ENCODE data around the gene NPTN. TPM values are rescaled to one million over a fixed set of nuclear protein-coding genes. Genes with fewer than 3 reads are reported as not detected.

The NPTN gene
- polyA plus RNA-seq, 3 donors, result 86.5 to 137 (median 88.0) TPM

GRCh38 chr15:73681856-73682599 is 48.8 kb upstream of the NPTN start:
- no peak for TF ChIP-seq CTCF (IDR thresholded peaks at IDR 0.05)
- Histone ChIP-seq H3K9me3 (replicated peaks in 1 of 2; ENCODE audit: control insufficient read depth in 1 of 2, insufficient read depth in 1 of 2, low read length in 2 of 2) (no peaks in the 10 kb centered on the region), H3K36me3 (replicated peaks in 1 of 2; ENCODE audit: control insufficient read depth in 1 of 2, insufficient read depth in 2 of 2, low read length in 2 of 2) (no peaks in the 10 kb centered on the region), H2AFZ (ENCODE audit: insufficient read depth, low read depth, low read length, poor library complexity, severe bottlenecking) (no peak overlapping the region), H3K27me3 (ENCODE audit: control insufficient read depth in 2 of 2, insufficient read depth in 2 of 2, low read length in 2 of 2) (peaks cover 33 to 49% of the 10 kb centered on the region in 2 donors), H3K4me1 (ENCODE audit: control insufficient read depth in 1 of 2, insufficient read depth in 2 of 2, low read length in 2 of 2) (peaks cover 8 to 10% of the 10 kb centered on the region in 2 donors), H3K9ac (ENCODE audit: insufficient read depth, low read length, poor library complexity, severe bottlenecking) (no peak overlapping the region), H4K20me1 (ENCODE audit: insufficient read depth, low read length) (no peaks in the 10 kb centered on the region), H3K79me2 (ENCODE audit: insufficient read depth, low read length) (no peaks in the 10 kb centered on the region), H3K4me3 (replicated peaks in 1 of 3; ENCODE audit: low read depth in 2 of 3, low read length in 3 of 3) (no peak overlapping the region), H3K4me2 (replicated peaks; ENCODE audit: extremely low read depth, low read length, poor library complexity, severe bottlenecking) (no peak overlapping the region), H3K27ac (ENCODE audit: low read depth in 1 of 2, low read length in 2 of 2) (no peak overlapping the region)
- Mint-ChIP-seq H3K36me3 (peaks cover 2 to 4% of the 10 kb centered on the region in 2 donors), H3K9me3 (peaks cover 0 to 14% (median 4%) of the 10 kb centered on the region in 7 donors), H3K4me1 (peaks cover 12% of the 10 kb centered on the region), H3K27me3 (ENCODE audit: low read depth in 3 of 3) (peaks cover 61 to 70% (median 64%) of the 10 kb centered on the region in 3 donors), H3K4me3 (peak overlapping the region in 1 of 2 donors; percentile 66), H3K27ac (no peak overlapping the region)
- no CpG with 5 or more reads among the region's 3 CpGs for WGBS (ENCODE audit: insufficient coverage)
- DNase-seq, result no peak
- intact Hi-C loops (cut with micrococcal nuclease), result no loop called here

GRCh38 chr15:73681063-73681462 is 47.9 kb upstream of the NPTN start:
- peaks cover 12% of the 10 kb centered on the region for H3K4me1 Mint-ChIP-seq
- no peak overlapping the region for H3K27ac ChIP-seq (ENCODE audit: low read depth in 1 of 2, low read length in 2 of 2)
- no peaks in the 10 kb centered on the region for H3K9me3 ChIP-seq (replicated peaks in 1 of 2; ENCODE audit: control insufficient read depth in 1 of 2, insufficient read depth in 1 of 2, low read length in 2 of 2)
- no peak for DNase-seq
- H3K79me2 ChIP-seq (ENCODE audit: insufficient read depth, low read length), result no peaks in the 10 kb centered on the region
- H4K20me1 ChIP-seq (ENCODE audit: insufficient read depth, low read length), result no peaks in the 10 kb centered on the region
- no peak overlapping the region for H3K4me2 ChIP-seq (replicated peaks; ENCODE audit: extremely low read depth, low read length, poor library complexity, severe bottlenecking)
- no peaks in the 10 kb centered on the region for H3K36me3 ChIP-seq (replicated peaks in 1 of 2; ENCODE audit: control insufficient read depth in 1 of 2, insufficient read depth in 2 of 2, low read length in 2 of 2)
- peak overlapping the region in 1 of 2 donors; percentile 29 for H3K4me3 Mint-ChIP-seq
- peaks cover 25 to 39% of the 10 kb centered on the region in 2 donors for H3K27me3 ChIP-seq (ENCODE audit: control insufficient read depth in 2 of 2, insufficient read depth in 2 of 2, low read length in 2 of 2)
- H3K36me3 Mint-ChIP-seq, result peaks cover 2 to 4% of the 10 kb centered on the region in 2 donors
- TF ChIP-seq CTCF (IDR thresholded peaks at IDR 0.05), result no peak
- H3K27ac Mint-ChIP-seq, result peak overlapping the region in 1 of 7 donors; percentile 3
- no peak overlapping the region for H2AFZ ChIP-seq (ENCODE audit: insufficient read depth, low read depth, low read length, poor library complexity, severe bottlenecking)
- no peak overlapping the region for H3K4me3 ChIP-seq (replicated peaks in 1 of 3; ENCODE audit: low read depth in 2 of 3, low read length in 3 of 3)
- WGBS (ENCODE audit: insufficient coverage), result no CpG with 5 or more reads among the region's 3 CpGs
- H3K9me3 Mint-ChIP-seq, result peaks cover 0 to 14% (median 4%) of the 10 kb centered on the region in 7 donors
- H3K4me1 ChIP-seq (ENCODE audit: control insufficient read depth in 1 of 2, insufficient read depth in 2 of 2, low read length in 2 of 2), result peaks cover 8 to 10% of the 10 kb centered on the region in 2 donors
- H3K9ac ChIP-seq (ENCODE audit: insufficient read depth, low read length, poor library complexity, severe bottlenecking), result no peak overlapping the region
- H3K27me3 Mint-ChIP-seq (ENCODE audit: low read depth in 3 of 3), result peaks cover 51 to 61% (median 54%) of the 10 kb centered on the region in 3 donors
- intact Hi-C loops (cut with micrococcal nuclease), result no loop called here

Data from CD14-positive monocyte (primary cell).